ENCODE results near the gene PLXNB2.

The PLXNB2 gene

GRCh38 chr22:50242406-50242949 is 65.0 kb downstream of the PLXNB2 start:
- Mint-ChIP-seq H3K4me3 (peak overlapping the region; percentile 100), H3K9me3 (no peaks in the 10 kb centered on the region), H3K27me3 (ENCODE audit: low read depth) (no peaks in the 10 kb centered on the region), H3K4me1 (ENCODE audit: low read depth) (peaks cover 15% of the 10 kb centered on the region), H3K36me3 (ENCODE audit: low read depth) (peaks cover 25% of the 10 kb centered on the region), H3K27ac (peak overlapping the region; percentile 67)
- no peak for DNase-seq (ENCODE audit: low spot score)

GRCh38 chr22:50238755-50239154 is 68.7 kb downstream of the PLXNB2 start:
- DNase-seq (ENCODE audit: low spot score), result no peak
- H3K27ac Mint-ChIP-seq, result no peak overlapping the region
- H3K27me3 Mint-ChIP-seq (ENCODE audit: low read depth), result no peaks in the 10 kb centered on the region

GRCh38 chr22:50236731-50237409 is 70.6 kb downstream of the PLXNB2 start:
- Mint-ChIP-seq H3K27ac (no peak overlapping the region), H3K4me1 (ENCODE audit: low read depth) (peaks cover 8% of the 10 kb centered on the region), H3K9me3 (peaks cover 8% of the 10 kb centered on the region), H3K27me3 (ENCODE audit: low read depth) (no peaks in the 10 kb centered on the region), H3K36me3 (ENCODE audit: low read depth) (peaks cover 38% of the 10 kb centered on the region), H3K4me3 (no peak overlapping the region)
- DNase-seq (ENCODE audit: low spot score), result no peak

More at GRCh38 chr22:50238755-50239154, 68.7 kb downstream of the PLXNB2 start:
- no peak overlapping the region for H3K4me3 Mint-ChIP-seq
- peaks cover 35% of the 10 kb centered on the region for H3K36me3 Mint-ChIP-seq (ENCODE audit: low read depth)
- H3K9me3 Mint-ChIP-seq, result peaks cover 8% of the 10 kb centered on the region
- H3K4me1 Mint-ChIP-seq (ENCODE audit: low read depth), result peaks cover 13% of the 10 kb centered on the region

- no peak for DNase-seq (ENCODE audit: low spot score)
- Mint-ChIP-seq H3K4me3 (no peak overlapping the region), H3K36me3 (ENCODE audit: low read depth) (peaks cover 40% of the 10 kb centered on the region), H3K27ac (no peak overlapping the region), H3K27me3 (ENCODE audit: low read depth) (no peaks in the 10 kb centered on the region), H3K9me3 (peaks cover 8% of the 10 kb centered on the region), H3K4me1 (ENCODE audit: low read depth) (no peaks in the 10 kb centered on the region)
Observed at GRCh38 chr22:50233223-50233622, 74.2 kb downstream of the PLXNB2 start.

- Mint-ChIP-seq H3K4me1 (ENCODE audit: low read depth) (no peaks in the 10 kb centered on the region), H3K27ac (no peak overlapping the region), H3K36me3 (ENCODE audit: low read depth) (peaks cover 35% of the 10 kb centered on the region)
Observed at GRCh38 chr22:50232481-50233151, 74.8 kb downstream of the PLXNB2 start.

GRCh38 chr22:50229370-50229769 is 78.1 kb downstream of the PLXNB2 start:
- H3K27me3 Mint-ChIP-seq (ENCODE audit: low read depth), result no peaks in the 10 kb centered on the region
- DNase-seq (ENCODE audit: low spot score), result no peak
- no peak overlapping the region for H3K4me3 Mint-ChIP-seq
- H3K36me3 Mint-ChIP-seq (ENCODE audit: low read depth), result peaks cover 25% of the 10 kb centered on the region
- H3K4me1 Mint-ChIP-seq (ENCODE audit: low read depth), result no peaks in the 10 kb centered on the region
- no peaks in the 10 kb centered on the region for H3K9me3 Mint-ChIP-seq
- no peak overlapping the region for H3K27ac Mint-ChIP-seq

More at GRCh38 chr22:50232481-50233151, 74.8 kb downstream of the PLXNB2 start:
- peaks cover 8% of the 10 kb centered on the region for H3K9me3 Mint-ChIP-seq
- no peak overlapping the region for H3K4me3 Mint-ChIP-seq
- no peak for DNase-seq (ENCODE audit: low spot score)
- no peaks in the 10 kb centered on the region for H3K27me3 Mint-ChIP-seq (ENCODE audit: low read depth)

- DNase-seq (ENCODE audit: low spot score), result no peak
- H3K4me1 Mint-ChIP-seq (ENCODE audit: low read depth), result no peaks in the 10 kb centered on the region
- no peaks in the 10 kb centered on the region for H3K9me3 Mint-ChIP-seq
- H3K27me3 Mint-ChIP-seq (ENCODE audit: low read depth), result no peaks in the 10 kb centered on the region
- no peak overlapping the region for H3K4me3 Mint-ChIP-seq
- no peak overlapping the region for H3K27ac Mint-ChIP-seq
- H3K36me3 Mint-ChIP-seq (ENCODE audit: low read depth), result peaks cover 20% of the 10 kb centered on the region
Observed at GRCh38 chr22:50228366-50228765, 79.1 kb downstream of the PLXNB2 start.

- no peak overlapping the region for H3K4me3 Mint-ChIP-seq
- no peak overlapping the region for H3K27ac Mint-ChIP-seq
- DNase-seq (ENCODE audit: low spot score), result no peak
- no peaks in the 10 kb centered on the region for H3K27me3 Mint-ChIP-seq (ENCODE audit: low read depth)
- no peaks in the 10 kb centered on the region for H3K9me3 Mint-ChIP-seq
- H3K4me1 Mint-ChIP-seq (ENCODE audit: low read depth), result no peaks in the 10 kb centered on the region
- peaks cover 20% of the 10 kb centered on the region for H3K36me3 Mint-ChIP-seq (ENCODE audit: low read depth)
Observed at GRCh38 chr22:50227579-50228215, 79.7 kb downstream of the PLXNB2 start.

GRCh38 chr22:50226875-50227165 is 80.6 kb downstream of the PLXNB2 start:
- Mint-ChIP-seq H3K27me3 (ENCODE audit: low read depth) (no peaks in the 10 kb centered on the region), H3K4me1 (ENCODE audit: low read depth) (no peaks in the 10 kb centered on the region), H3K27ac (no peak overlapping the region), H3K4me3 (no peak overlapping the region), H3K9me3 (no peaks in the 10 kb centered on the region), H3K36me3 (ENCODE audit: low read depth) (peaks cover 18% of the 10 kb centered on the region)
- DNase-seq (ENCODE audit: low spot score), result no peak

GRCh38 chr22:50226063-50226874 is 81.2 kb downstream of the PLXNB2 start:
- H3K36me3 Mint-ChIP-seq (ENCODE audit: low read depth), result peaks cover 18% of the 10 kb centered on the region
- no peak overlapping the region for H3K27ac Mint-ChIP-seq
- no peaks in the 10 kb centered on the region for H3K27me3 Mint-ChIP-seq (ENCODE audit: low read depth)
- H3K4me3 Mint-ChIP-seq, result no peak overlapping the region
- H3K9me3 Mint-ChIP-seq, result no peaks in the 10 kb centered on the region
- H3K4me1 Mint-ChIP-seq (ENCODE audit: low read depth), result no peaks in the 10 kb centered on the region
- no peak for DNase-seq (ENCODE audit: low spot score)

GRCh38 chr22:50225200-50225969 is 82.1 kb downstream of the PLXNB2 start:
- Mint-ChIP-seq H3K27me3 (ENCODE audit: low read depth) (no peaks in the 10 kb centered on the region), H3K4me1 (ENCODE audit: low read depth) (no peaks in the 10 kb centered on the region), H3K36me3 (ENCODE audit: low read depth) (peaks cover 22% of the 10 kb centered on the region), H3K27ac (no peak overlapping the region), H3K9me3 (no peaks in the 10 kb centered on the region), H3K4me3 (no peak overlapping the region)
- no peak for DNase-seq (ENCODE audit: low spot score)

Data from T-helper 2 cell treated with Interferon-gamma antibody and Interleukin-4, amounts not matched to agents 5 μg/mL and 100 μg/mL, for 36 hours (primary cell).